GM23338 (cell line): ENCODE results near the gene TGFBI. TPM values are rescaled to one million over a fixed set of nuclear protein-coding genes. Genes with fewer than 3 reads are reported as not detected.

Experiments used
- ATAC-seq: fragments of 200-7000 bp; cut with Tn5 transposase; 3 replicates; pipeline ENCODE4 v1.9.1; 2020
- DNase-seq: peaks from one replicate; pipeline ENCODE4 v3.0.0-alpha.2; 2015; ENCODE audit warnings: low spot score
- H2AFZ ChIP-seq: fragments of 200-600 bp; sonication (generic); 2 replicates; pipeline ENCODE4 v1.8.0; 2016; ENCODE audit warnings: antibody characterized with exemption, mild to moderate bottlenecking, moderate library complexity
- H3F3A ChIP-seq: fragments of 200-600 bp; sonication (generic); replicated peaks from 2 replicates; pipeline ENCODE4 v1.8.0; 2017; ENCODE audit warnings: antibody characterized with exemption, mixed run types, low read depth
- H3K27ac ChIP-seq: fragments of 200-600 bp; sonication (generic); 2 replicates; pipeline ENCODE4 v1.6.1; 2016; ENCODE audit warnings: low read depth
- H3K27me3 ChIP-seq: fragments of 200-600 bp; sonication (generic); 2 replicates; pipeline ENCODE4 v1.8.0; 2016; ENCODE audit warnings: mild to moderate bottlenecking, mixed run types, moderate library complexity; ENCODE audit not compliant: insufficient read depth
- H3K36me3 ChIP-seq: fragments of 200-600 bp; sonication (generic); 2 replicates; pipeline ENCODE4 v1.8.0; 2016; ENCODE audit warnings: mild to moderate bottlenecking; ENCODE audit not compliant: insufficient read depth
- H3K4me1 ChIP-seq: fragments of 200-600 bp; sonication (generic); 2 replicates; pipeline ENCODE4 v1.8.0; 2016; ENCODE audit warnings: mild to moderate bottlenecking, moderate library complexity; ENCODE audit not compliant: insufficient read depth
- H3K4me2 ChIP-seq: fragments of 200-600 bp; sonication (generic); 2 replicates; pipeline ENCODE4 v1.7.1; 2017; ENCODE audit warnings: mixed run types
- H3K4me3 ChIP-seq: fragments of 200-600 bp; sonication (generic); 2 replicates; pipeline ENCODE4 v1.6.1; 2016; ENCODE audit warnings: mixed run types
- H3K79me2 ChIP-seq: fragments of 200-600 bp; sonication (generic); replicated peaks from 2 replicates; pipeline ENCODE4 v1.8.0; 2017; ENCODE audit warnings: mild to moderate bottlenecking; ENCODE audit not compliant: insufficient read depth
- H3K9me2 ChIP-seq: fragments of 200-600 bp; sonication (generic); 2 replicates; pipeline ENCODE4 v1.8.0; 2017; ENCODE audit not compliant: insufficient read depth
- H4K20me1 ChIP-seq: fragments of 200-600 bp; sonication (generic); replicated peaks from 2 replicates; pipeline ENCODE4 v1.8.0; 2017; ENCODE audit warnings: mild to moderate bottlenecking; ENCODE audit not compliant: insufficient read depth
- H3K27ac Mint-ChIP-seq: 2 replicates; pipeline ENCODE4 v1.8.0; 2020; ENCODE audit warnings: inconsistent platforms, mild to moderate bottlenecking, moderate library complexity, mixed read lengths
- H3K27me3 Mint-ChIP-seq: 3 replicates; pipeline ENCODE4 v1.8.0; 2022; ENCODE audit warnings: low read depth, mild to moderate bottlenecking, moderate library complexity, mixed read lengths, inconsistent platforms; ENCODE audit not compliant: insufficient read depth, poor library complexity
- H3K36me3 Mint-ChIP-seq: 3 replicates; pipeline ENCODE4 v1.8.0; 2021; ENCODE audit warnings: low read depth, mild to moderate bottlenecking, inconsistent platforms, moderate library complexity, mixed read lengths
- H3K4me1 Mint-ChIP-seq: 3 replicates; pipeline ENCODE4 v1.8.0; 2020; ENCODE audit warnings: mild to moderate bottlenecking, inconsistent platforms, mixed read lengths
- H3K4me3 Mint-ChIP-seq: 3 replicates; pipeline ENCODE4 v1.8.0; 2021; ENCODE audit warnings: moderate library complexity, mild to moderate bottlenecking, inconsistent platforms, mixed read lengths
- H3K9me3 Mint-ChIP-seq: 3 replicates; pipeline ENCODE4 v1.8.0; 2020; ENCODE audit warnings: moderate library complexity, mild to moderate bottlenecking, inconsistent platforms, mixed read lengths
- CREB1 ChIP-seq: fragments of 250-450 bp; sonication (Bioruptor Pico); IDR thresholded peaks from 2 replicates; pipeline ENCODE4 v1.5.0; 2020; ENCODE audit warnings: low read depth, mild to moderate bottlenecking, moderate library complexity
- CTCF ChIP-seq, 2 experiments: fragments of 200-600 bp in 1 of 2; sonication (generic) in 1 of 2; conservative IDR thresholded peaks; 2 replicates each; pipeline versions ENCODE4 v1.5.1 to v1.6.1; 2016 to 2017; ENCODE audit warnings: antibody characterized with exemption in 2 of 2, low read depth in 2 of 2, mild to moderate bottlenecking in 2 of 2, moderate library complexity in 1 of 2
- ETS1 ChIP-seq: IDR thresholded peaks from 2 replicates; pipeline ENCODE4 v1.6.1; 2016; ENCODE audit warnings: antibody characterized with exemption
- EZH2 ChIP-seq: fragments of 200-600 bp; sonication (generic); IDR thresholded peaks from one replicate; pipeline ENCODE4 v1.8.0; 2017; ENCODE audit warnings: antibody characterized with exemption, mild to moderate bottlenecking, low read depth; ENCODE audit not compliant: unreplicated experiment
- EZH2phosphoT487 ChIP-seq: fragments of 200-600 bp; sonication (generic); IDR thresholded peaks from one replicate; pipeline ENCODE4 v1.8.1; 2018; ENCODE audit warnings: antibody characterized with exemption; ENCODE audit not compliant: unreplicated experiment
- JUNB ChIP-seq: IDR thresholded peaks from one replicate; pipeline ENCODE4 v1.6.1; 2016; ENCODE audit warnings: antibody characterized with exemption; ENCODE audit not compliant: unreplicated experiment
- NANOG ChIP-seq: IDR thresholded peaks from 2 replicates; pipeline ENCODE4 v1.6.1; 2016; ENCODE audit warnings: antibody characterized with exemption, borderline replicate concordance
- POLR2AphosphoS5 ChIP-seq: IDR thresholded peaks from 2 replicates; pipeline ENCODE4 v1.6.1; 2016; ENCODE audit warnings: antibody characterized with exemption, low read depth
- STAT1 ChIP-seq: IDR thresholded peaks from one replicate; pipeline ENCODE4 v1.6.1; 2016; ENCODE audit warnings: antibody characterized with exemption; ENCODE audit not compliant: unreplicated experiment
- ZNF114 ChIP-seq: fragments of 250-450 bp; sonication (Bioruptor Pico); IDR thresholded peaks from 2 replicates; pipeline ENCODE4 v1.5.0; 2020; ENCODE audit warnings: mild to moderate bottlenecking, moderate library complexity
- ZNF331 ChIP-seq: fragments of 250-450 bp; sonication (Bioruptor Pico); IDR thresholded peaks from 2 replicates; pipeline ENCODE4 v1.5.0; 2020; ENCODE audit warnings: low read depth, mild to moderate bottlenecking, moderate library complexity
- polyA plus RNA-seq: library from polyadenylated mRNA; unstranded; fragments of >200 nt; fragmentation: Nextera tagmentation; extraction: Ambion mirVana; gene quantifications from 2 replicates; pipeline ENCODE4 v1.2.1, GENCODE V29; 2016
- total RNA-seq: library from RNA; depleted of rRNA; stranded (reverse); fragments of >200 nt; shearing (Covaris generic); gene quantifications from 2 replicates; pipeline ENCODE4 v1.2.3, GENCODE V29; 2014
- TF ChIP-seq, protein P1 (sequence below): IDR thresholded peaks from one replicate; pipeline ENCODE4 v1.6.1; 2018; ENCODE audit warnings: antibody characterized with exemption; ENCODE audit not compliant: unreplicated experiment
- TF ChIP-seq, protein P2 (sequence below): fragments of 250-450 bp; sonication (Bioruptor Pico); IDR thresholded peaks from 2 replicates; pipeline ENCODE4 v1.5.0; 2020; ENCODE audit warnings: mild to moderate bottlenecking, moderate library complexity

TGFBI gene
- total and polyA plus RNA-seq, 2 experiments from 2014 or later, result 8.9 to 9.4 TPM

DNA sequence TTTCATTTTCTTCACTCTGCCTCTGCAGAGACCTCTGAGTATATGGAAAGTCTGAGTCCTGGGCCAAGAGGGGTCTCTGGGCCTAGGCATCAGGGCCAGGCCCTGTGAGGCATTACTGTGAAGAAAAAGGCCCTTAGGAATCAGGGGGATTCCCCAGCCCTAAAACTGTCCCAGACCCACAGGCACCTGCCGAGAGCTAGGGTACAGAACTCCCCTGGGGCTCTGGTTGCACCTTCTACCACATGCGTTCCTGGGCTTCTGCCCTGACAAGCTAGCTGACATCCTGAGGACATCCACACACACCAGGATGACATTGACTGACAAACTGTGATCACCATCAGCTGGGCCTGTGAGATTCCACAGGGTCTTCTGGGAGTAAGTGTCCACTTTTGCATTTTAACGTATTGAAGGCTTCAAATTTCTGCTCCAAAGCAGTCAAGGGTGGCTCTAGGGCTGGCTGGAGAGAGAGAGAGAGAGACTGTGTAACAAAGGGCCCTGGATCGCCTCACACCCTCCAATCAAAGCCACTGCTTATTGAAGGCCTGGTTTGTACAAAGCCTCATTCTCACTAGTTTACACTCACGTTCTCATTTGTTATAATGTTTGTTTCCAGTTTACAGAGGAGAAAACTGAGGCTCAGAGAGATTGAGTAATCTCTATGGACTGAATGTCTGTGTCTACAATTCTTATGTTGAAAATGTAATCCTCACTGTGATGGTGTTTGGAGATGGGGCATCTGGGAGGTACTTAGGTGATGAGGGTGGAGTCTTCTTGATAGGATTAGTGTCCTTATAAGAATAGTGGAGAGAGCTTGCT is 45.1 kb downstream of the TGFBI start:
- Histone ChIP-seq H2AFZ (no peak overlapping the region), H3K27ac (no peak overlapping the region), H3F3A (no peaks in the 10 kb centered on the region), H3K36me3 (no peaks in the 10 kb centered on the region), H3K79me2 (no peaks in the 10 kb centered on the region), H4K20me1 (no peaks in the 10 kb centered on the region), H3K4me2 (no peak overlapping the region), H3K9me2 (0 out of 2 replicates have a peak, but pooled peaks cover 4% of the 10 kb centered on the region), H3K4me3 (no peak overlapping the region), H3K27me3 (peaks cover 5% of the 10 kb centered on the region; the same call in 1 of the 2 replicates), H3K4me1 (peaks cover 4% of the 10 kb centered on the region; the same call in 1 of the 2 replicates)
- Mint-ChIP-seq H3K9me3 (no peaks in the 10 kb centered on the region), H3K36me3 (no peaks in the 10 kb centered on the region; the same call in 2 of the 3 replicates), H3K4me3 (no peak overlapping the region), H3K4me1 (peaks cover 9% of the 10 kb centered on the region; the same call in 2 of the 3 replicates), H3K27ac (no peak overlapping the region), H3K27me3 (peaks cover 3% of the 10 kb centered on the region)
- ATAC-seq, result no peak
- no peak for DNase-seq
- TF ChIP-seq EZH2 (no peak), JUNB (no peak), CTCF (conservative IDR thresholded peaks at IDR 0.05; ENCODE audit: low read depth in 2 of 2) (no peak), ZNF331 (no peak), CREB1 (CRISPR knock-in tag) (no peak), NANOG (no peak), ZNF114 (CRISPR knock-in tag) (no peak), EZH2phosphoT487 (no peak), ETS1 (no peak), STAT1 (no peak), POLR2AphosphoS5 (no peak)
- TF ChIP-seq, protein P1, sequence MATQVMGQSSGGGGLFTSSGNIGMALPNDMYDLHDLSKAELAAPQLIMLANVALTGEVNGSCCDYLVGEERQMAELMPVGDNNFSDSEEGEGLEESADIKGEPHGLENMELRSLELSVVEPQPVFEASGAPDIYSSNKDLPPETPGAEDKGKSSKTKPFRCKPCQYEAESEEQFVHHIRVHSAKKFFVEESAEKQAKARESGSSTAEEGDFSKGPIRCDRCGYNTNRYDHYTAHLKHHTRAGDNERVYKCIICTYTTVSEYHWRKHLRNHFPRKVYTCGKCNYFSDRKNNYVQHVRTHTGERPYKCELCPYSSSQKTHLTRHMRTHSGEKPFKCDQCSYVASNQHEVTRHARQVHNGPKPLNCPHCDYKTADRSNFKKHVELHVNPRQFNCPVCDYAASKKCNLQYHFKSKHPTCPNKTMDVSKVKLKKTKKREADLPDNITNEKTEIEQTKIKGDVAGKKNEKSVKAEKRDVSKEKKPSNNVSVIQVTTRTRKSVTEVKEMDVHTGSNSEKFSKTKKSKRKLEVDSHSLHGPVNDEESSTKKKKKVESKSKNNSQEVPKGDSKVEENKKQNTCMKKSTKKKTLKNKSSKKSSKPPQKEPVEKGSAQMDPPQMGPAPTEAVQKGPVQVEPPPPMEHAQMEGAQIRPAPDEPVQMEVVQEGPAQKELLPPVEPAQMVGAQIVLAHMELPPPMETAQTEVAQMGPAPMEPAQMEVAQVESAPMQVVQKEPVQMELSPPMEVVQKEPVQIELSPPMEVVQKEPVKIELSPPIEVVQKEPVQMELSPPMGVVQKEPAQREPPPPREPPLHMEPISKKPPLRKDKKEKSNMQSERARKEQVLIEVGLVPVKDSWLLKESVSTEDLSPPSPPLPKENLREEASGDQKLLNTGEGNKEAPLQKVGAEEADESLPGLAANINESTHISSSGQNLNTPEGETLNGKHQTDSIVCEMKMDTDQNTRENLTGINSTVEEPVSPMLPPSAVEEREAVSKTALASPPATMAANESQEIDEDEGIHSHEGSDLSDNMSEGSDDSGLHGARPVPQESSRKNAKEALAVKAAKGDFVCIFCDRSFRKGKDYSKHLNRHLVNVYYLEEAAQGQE, result no peak
- TF ChIP-seq, protein P2, sequence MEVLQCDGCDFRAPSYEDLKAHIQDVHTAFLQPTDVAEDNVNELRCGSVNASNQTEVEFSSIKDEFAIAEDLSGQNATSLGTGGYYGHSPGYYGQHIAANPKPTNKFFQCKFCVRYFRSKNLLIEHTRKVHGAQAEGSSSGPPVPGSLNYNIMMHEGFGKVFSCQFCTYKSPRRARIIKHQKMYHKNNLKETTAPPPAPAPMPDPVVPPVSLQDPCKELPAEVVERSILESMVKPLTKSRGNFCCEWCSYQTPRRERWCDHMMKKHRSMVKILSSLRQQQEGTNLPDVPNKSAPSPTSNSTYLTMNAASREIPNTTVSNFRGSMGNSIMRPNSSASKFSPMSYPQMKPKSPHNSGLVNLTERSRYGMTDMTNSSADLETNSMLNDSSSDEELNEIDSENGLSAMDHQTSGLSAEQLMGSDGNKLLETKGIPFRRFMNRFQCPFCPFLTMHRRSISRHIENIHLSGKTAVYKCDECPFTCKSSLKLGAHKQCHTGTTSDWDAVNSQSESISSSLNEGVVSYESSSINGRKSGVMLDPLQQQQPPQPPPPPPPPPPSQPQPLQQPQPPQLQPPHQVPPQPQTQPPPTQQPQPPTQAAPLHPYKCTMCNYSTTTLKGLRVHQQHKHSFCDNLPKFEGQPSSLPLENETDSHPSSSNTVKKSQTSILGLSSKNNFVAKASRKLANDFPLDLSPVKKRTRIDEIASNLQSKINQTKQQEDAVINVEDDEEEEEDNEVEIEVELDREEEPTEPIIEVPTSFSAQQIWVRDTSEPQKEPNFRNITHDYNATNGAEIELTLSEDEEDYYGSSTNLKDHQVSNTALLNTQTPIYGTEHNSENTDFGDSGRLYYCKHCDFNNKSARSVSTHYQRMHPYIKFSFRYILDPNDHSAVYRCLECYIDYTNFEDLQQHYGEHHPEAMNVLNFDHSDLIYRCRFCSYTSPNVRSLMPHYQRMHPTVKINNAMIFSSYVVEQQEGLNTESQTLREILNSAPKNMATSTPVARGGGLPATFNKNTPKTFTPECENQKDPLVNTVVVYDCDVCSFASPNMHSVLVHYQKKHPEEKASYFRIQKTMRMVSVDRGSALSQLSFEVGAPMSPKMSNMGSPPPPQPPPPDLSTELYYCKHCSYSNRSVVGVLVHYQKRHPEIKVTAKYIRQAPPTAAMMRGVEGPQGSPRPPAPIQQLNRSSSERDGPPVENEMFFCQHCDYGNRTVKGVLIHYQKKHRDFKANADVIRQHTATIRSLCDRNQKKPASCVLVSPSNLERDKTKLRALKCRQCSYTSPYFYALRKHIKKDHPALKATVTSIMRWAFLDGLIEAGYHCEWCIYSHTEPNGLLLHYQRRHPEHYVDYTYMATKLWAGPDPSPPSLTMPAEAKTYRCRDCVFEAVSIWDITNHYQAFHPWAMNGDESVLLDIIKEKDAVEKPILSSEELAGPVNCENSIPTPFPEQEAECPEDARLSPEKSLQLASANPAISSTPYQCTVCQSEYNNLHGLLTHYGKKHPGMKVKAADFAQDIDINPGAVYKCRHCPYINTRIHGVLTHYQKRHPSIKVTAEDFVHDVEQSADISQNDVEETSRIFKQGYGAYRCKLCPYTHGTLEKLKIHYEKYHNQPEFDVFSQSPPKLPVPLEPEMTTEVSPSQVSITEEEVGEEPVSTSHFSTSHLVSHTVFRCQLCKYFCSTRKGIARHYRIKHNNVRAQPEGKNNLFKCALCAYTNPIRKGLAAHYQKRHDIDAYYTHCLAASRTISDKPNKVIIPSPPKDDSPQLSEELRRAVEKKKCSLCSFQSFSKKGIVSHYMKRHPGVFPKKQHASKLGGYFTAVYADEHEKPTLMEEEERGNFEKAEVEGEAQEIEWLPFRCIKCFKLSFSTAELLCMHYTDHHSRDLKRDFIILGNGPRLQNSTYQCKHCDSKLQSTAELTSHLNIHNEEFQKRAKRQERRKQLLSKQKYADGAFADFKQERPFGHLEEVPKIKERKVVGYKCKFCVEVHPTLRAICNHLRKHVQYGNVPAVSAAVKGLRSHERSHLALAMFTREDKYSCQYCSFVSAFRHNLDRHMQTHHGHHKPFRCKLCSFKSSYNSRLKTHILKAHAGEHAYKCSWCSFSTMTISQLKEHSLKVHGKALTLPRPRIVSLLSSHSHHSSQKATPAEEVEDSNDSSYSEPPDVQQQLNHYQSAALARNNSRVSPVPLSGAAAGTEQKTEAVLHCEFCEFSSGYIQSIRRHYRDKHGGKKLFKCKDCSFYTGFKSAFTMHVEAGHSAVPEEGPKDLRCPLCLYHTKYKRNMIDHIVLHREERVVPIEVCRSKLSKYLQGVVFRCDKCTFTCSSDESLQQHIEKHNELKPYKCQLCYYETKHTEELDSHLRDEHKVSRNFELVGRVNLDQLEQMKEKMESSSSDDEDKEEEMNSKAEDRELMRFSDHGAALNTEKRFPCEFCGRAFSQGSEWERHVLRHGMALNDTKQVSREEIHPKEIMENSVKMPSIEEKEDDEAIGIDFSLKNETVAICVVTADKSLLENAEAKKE (CRISPR knock-in tag), result no peak
